Neural progenitor cell (in vitro differentiated cells): Measurements from ENCODE around the gene ZNF569. TPM values are rescaled to one million over a fixed set of nuclear protein-coding genes. Genes with fewer than 3 reads are reported as not detected.

Experiments used
- DNase-seq: peaks from one replicate; pipeline ENCODE4 v3.0.0-alpha.2; 2016; ENCODE audit warnings: low spot score
- H2AFZ ChIP-seq: fragments of 200-600 bp; sonication (generic); replicated peaks from 2 replicates; pipeline ENCODE4 v1.6.1; 2016; ENCODE audit warnings: antibody characterized with exemption
- H3F3A ChIP-seq: fragments of 200-600 bp; sonication (generic); 2 replicates; pipeline ENCODE4 v1.6.1; 2016; ENCODE audit warnings: antibody characterized with exemption, low read depth
- H3K27ac ChIP-seq: fragments of 200-600 bp; sonication (generic); 2 replicates; pipeline ENCODE4 v1.5.1; 2016; ENCODE audit warnings: mild to moderate bottlenecking
- H3K27me3 ChIP-seq: fragments of 200-600 bp; sonication (generic); 2 replicates; pipeline ENCODE4 v1.6.1; 2016; ENCODE audit warnings: mild to moderate bottlenecking, moderate library complexity
- H3K36me3 ChIP-seq: fragments of 200-600 bp; sonication (generic); 2 replicates; pipeline ENCODE4 v1.5.1; 2016
- H3K4me1 ChIP-seq: fragments of 200-600 bp; sonication (generic); 2 replicates; pipeline ENCODE4 v1.6.1; 2016; ENCODE audit warnings: mixed run types
- H3K4me2 ChIP-seq: fragments of 200-600 bp; sonication (generic); 2 replicates; pipeline ENCODE4 v1.6.1; 2016
- H3K4me3 ChIP-seq: fragments of 200-600 bp; sonication (generic); 2 replicates; pipeline ENCODE4 v1.5.1; 2016
- H3K79me2 ChIP-seq: fragments of 200-600 bp; sonication (generic); 2 replicates; pipeline ENCODE4 v1.6.1; 2016; ENCODE audit warnings: low read depth
- H3K9ac ChIP-seq: fragments of 200-600 bp; sonication (generic); 2 replicates; pipeline ENCODE4 v1.6.1; 2016
- H3K9me3 ChIP-seq: fragments of 200-600 bp; sonication (generic); 2 replicates; pipeline ENCODE4 v1.5.1; 2016; ENCODE audit warnings: low read depth
- H4K20me1 ChIP-seq: fragments of 200-600 bp; sonication (generic); 2 replicates; pipeline ENCODE4 v1.6.1; 2016; ENCODE audit warnings: low read depth
- H3K27ac Mint-ChIP-seq: 3 replicates; pipeline ENCODE4 v1.8.0; 2021; ENCODE audit warnings: mixed read lengths
- H3K27me3 Mint-ChIP-seq: 2 replicates; pipeline ENCODE4 v1.8.0; 2022; ENCODE audit warnings: low read depth, mild to moderate bottlenecking, inconsistent platforms, moderate library complexity, mixed read lengths; ENCODE audit not compliant: insufficient read depth
- H3K36me3 Mint-ChIP-seq: 3 replicates; pipeline ENCODE4 v1.8.0; 2021; ENCODE audit warnings: mixed read lengths
- H3K4me1 Mint-ChIP-seq: 3 replicates; pipeline ENCODE4 v1.8.0; 2021; ENCODE audit warnings: mixed read lengths
- H3K4me3 Mint-ChIP-seq: 3 replicates; pipeline ENCODE4 v1.8.0; 2021; ENCODE audit warnings: mild to moderate bottlenecking, moderate library complexity, mixed read lengths
- H3K9me3 Mint-ChIP-seq: 3 replicates; pipeline ENCODE4 v1.8.0; 2020; ENCODE audit warnings: mixed read lengths
- EZH2 ChIP-seq: fragments of 200-600 bp; sonication (generic); IDR thresholded peaks from 2 replicates; pipeline ENCODE4 v1.6.1; 2017; ENCODE audit warnings: antibody characterized with exemption, mild to moderate bottlenecking, moderate library complexity
- EZH2phosphoT487 ChIP-seq: fragments of 200-600 bp; sonication (generic); IDR thresholded peaks from 2 replicates; pipeline ENCODE4 v1.6.1; 2017; ENCODE audit warnings: antibody characterized with exemption
- total RNA-seq: library from RNA; depleted of rRNA; stranded (reverse); fragments of >200 nt; gene quantifications from 2 replicates; pipeline ENCODE4 v1.2.3, GENCODE V29; 2015; ENCODE audit warnings: low replicate concordance
- TF ChIP-seq, protein P1 (sequence below): fragments of 200-600 bp; sonication (generic); IDR thresholded peaks from 2 replicates; pipeline ENCODE4 v1.5.1; 2017; ENCODE audit warnings: antibody characterized with exemption, mild to moderate bottlenecking

Gene ZNF569
- total RNA-seq, result 27.3 and 31.6 TPM in 2 replicates

GRCh38 chr19:37466798-37467607 lies at the start of gene ZNF569:
TSS of gene ZNF569 (minus strand) at chr19:37467444. CDS start at chr19:37444921, 22,523 bp downstream.
- TF ChIP-seq, protein P1, sequence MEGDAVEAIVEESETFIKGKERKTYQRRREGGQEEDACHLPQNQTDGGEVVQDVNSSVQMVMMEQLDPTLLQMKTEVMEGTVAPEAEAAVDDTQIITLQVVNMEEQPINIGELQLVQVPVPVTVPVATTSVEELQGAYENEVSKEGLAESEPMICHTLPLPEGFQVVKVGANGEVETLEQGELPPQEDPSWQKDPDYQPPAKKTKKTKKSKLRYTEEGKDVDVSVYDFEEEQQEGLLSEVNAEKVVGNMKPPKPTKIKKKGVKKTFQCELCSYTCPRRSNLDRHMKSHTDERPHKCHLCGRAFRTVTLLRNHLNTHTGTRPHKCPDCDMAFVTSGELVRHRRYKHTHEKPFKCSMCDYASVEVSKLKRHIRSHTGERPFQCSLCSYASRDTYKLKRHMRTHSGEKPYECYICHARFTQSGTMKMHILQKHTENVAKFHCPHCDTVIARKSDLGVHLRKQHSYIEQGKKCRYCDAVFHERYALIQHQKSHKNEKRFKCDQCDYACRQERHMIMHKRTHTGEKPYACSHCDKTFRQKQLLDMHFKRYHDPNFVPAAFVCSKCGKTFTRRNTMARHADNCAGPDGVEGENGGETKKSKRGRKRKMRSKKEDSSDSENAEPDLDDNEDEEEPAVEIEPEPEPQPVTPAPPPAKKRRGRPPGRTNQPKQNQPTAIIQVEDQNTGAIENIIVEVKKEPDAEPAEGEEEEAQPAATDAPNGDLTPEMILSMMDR, result no peak
- TF ChIP-seq EZH2phosphoT487 (no peak), EZH2 (no peak)
- DNase-seq, result peak; percentile 93
- H3K4me1 ChIP-seq, result peaks cover 3% of the 10 kb centered on the region
- H3K27ac ChIP-seq, result no peak within 1 kb of the TSS
- peak within 1 kb of the TSS; percentile 98 for H3K4me3 Mint-ChIP-seq
- H3K9me3 ChIP-seq, result no peaks in the 10 kb centered on the region
- peak within 1 kb of the TSS; percentile 90 for H3K4me2 ChIP-seq
- peak within 1 kb of the TSS; percentile 79 for H3K27ac Mint-ChIP-seq
- no peaks in the 10 kb centered on the region for H4K20me1 ChIP-seq
- peaks cover 29% of the 10 kb centered on the region for H3K36me3 Mint-ChIP-seq
- peaks cover 34% of the 10 kb centered on the region for H3K79me2 ChIP-seq
- peaks cover 4% of the 10 kb centered on the region for H3K27me3 Mint-ChIP-seq
- no peaks in the 10 kb centered on the region for H3K27me3 ChIP-seq
- peak within 1 kb of the TSS; percentile 97 for H2AFZ ChIP-seq
- peaks cover 24% of the 10 kb centered on the region for H3K36me3 ChIP-seq
- peaks cover 2% of the 10 kb centered on the region for H3F3A ChIP-seq
- peak within 1 kb of the TSS; percentile 93 for H3K4me3 ChIP-seq
- peak within 1 kb of the TSS; percentile 74 for H3K9ac ChIP-seq
- peaks cover 21% of the 10 kb centered on the region for H3K4me1 Mint-ChIP-seq
- H3K9me3 Mint-ChIP-seq, result peaks cover 37% of the 10 kb centered on the region

GRCh38 chr19:37513397-37513796 lies 46.2 kb upstream of the ZNF569 start:
- H3K36me3 Mint-ChIP-seq, result peaks cover 61% of the 10 kb centered on the region
- no peaks in the 10 kb centered on the region for H3F3A ChIP-seq
- DNase-seq, result no peak
- H3K4me3 Mint-ChIP-seq, result no peak overlapping the region
- H3K4me1 Mint-ChIP-seq, result no peaks in the 10 kb centered on the region
- H3K36me3 ChIP-seq, result peaks cover 9% of the 10 kb centered on the region
- H3K27ac ChIP-seq, result no peak overlapping the region
- peaks cover 2% of the 10 kb centered on the region for H3K27me3 Mint-ChIP-seq
- peaks cover 47% of the 10 kb centered on the region for H3K9me3 Mint-ChIP-seq
- H3K4me3 ChIP-seq, result no peak overlapping the region
- H3K27ac Mint-ChIP-seq, result no peak overlapping the region
- TF ChIP-seq, protein P1, result no peak
- TF ChIP-seq EZH2phosphoT487 (no peak), EZH2 (no peak)
- H3K4me2 ChIP-seq, result no peak overlapping the region
- H4K20me1 ChIP-seq, result no peaks in the 10 kb centered on the region
- no peak overlapping the region for H3K9ac ChIP-seq
- H3K79me2 ChIP-seq, result peaks cover 1% of the 10 kb centered on the region
- no peak overlapping the region for H2AFZ ChIP-seq
- no peaks in the 10 kb centered on the region for H3K9me3 ChIP-seq
- no peaks in the 10 kb centered on the region for H3K4me1 ChIP-seq
- no peaks in the 10 kb centered on the region for H3K27me3 ChIP-seq

DNA sequence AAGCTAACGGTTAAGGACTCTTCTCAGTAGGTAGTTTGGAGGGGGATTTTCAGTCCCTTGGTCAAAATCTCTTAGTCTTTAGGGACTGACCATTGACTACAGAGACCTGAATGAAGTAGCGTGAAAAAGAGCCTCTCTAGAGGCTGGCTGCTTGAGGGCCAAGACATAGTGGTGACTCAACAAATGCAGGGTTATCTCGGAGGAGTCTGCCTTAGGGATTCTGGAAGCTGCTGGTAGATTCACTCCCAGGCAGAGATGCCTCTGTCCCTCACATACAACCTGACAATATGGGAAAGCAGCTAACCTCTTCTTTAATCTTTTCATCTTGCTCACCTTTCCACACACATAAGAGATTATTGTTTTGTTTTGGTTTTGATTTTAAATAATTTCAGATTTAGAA lies 44.6 kb upstream of the ZNF569 start:
- no peak overlapping the region for H3K9ac ChIP-seq
- no peak for TF ChIP-seq EZH2
- no peak for TF ChIP-seq EZH2phosphoT487
- TF ChIP-seq, protein P1, result no peak
- no peaks in the 10 kb centered on the region for H4K20me1 ChIP-seq
- H2AFZ ChIP-seq, result no peak overlapping the region
- Mint-ChIP-seq H3K4me1 (no peaks in the 10 kb centered on the region), H3K9me3 (peaks cover 41% of the 10 kb centered on the region), H3K27me3 (peaks cover 2% of the 10 kb centered on the region), H3K27ac (no peak overlapping the region), H3K4me3 (no peak overlapping the region), H3K36me3 (peaks cover 54% of the 10 kb centered on the region)
- peaks cover 8% of the 10 kb centered on the region for H3K4me1 ChIP-seq
- DNase-seq, result no peak
- peaks cover 14% of the 10 kb centered on the region for H3K79me2 ChIP-seq
- H3K4me3 ChIP-seq, result no peak overlapping the region
- no peak overlapping the region for H3K4me2 ChIP-seq
- no peaks in the 10 kb centered on the region for H3K9me3 ChIP-seq
- H3K27me3 ChIP-seq, result no peaks in the 10 kb centered on the region
- H3K27ac ChIP-seq, result no peak overlapping the region
- H3F3A ChIP-seq, result no peaks in the 10 kb centered on the region
- peaks cover 9% of the 10 kb centered on the region for H3K36me3 ChIP-seq
